ENCODE results near the gene RHOT1.
"Not testable (repeated sequence)": the region's sequence is repeated elsewhere in the genome, so short reads cannot be mapped to it uniquely, and the experiment has no call there.

Gene RHOT1

GRCh38 chr17:32240750-32241149, 98.4 kb downstream of the RHOT1 start:
- peak; percentile 29 for DNase-seq

DNA sequence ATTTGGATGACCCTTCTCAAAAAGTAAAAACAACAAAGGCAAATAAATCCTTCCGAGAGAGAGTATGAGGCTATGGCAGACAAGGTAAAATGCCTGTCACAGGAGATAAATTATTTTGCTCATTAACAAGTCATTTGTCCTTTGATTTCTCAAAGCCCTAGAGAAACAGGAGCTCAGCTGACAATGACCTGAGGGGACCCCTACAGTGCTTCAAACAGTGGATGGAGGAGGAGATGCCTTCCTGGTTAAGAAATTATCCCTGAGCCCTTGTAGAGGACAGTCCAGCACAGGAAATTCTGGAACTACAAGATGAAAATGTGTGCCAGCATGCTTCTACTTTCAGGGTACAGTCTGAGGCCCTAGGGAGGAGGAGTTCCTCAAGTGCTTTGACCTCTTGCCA, 99.3 kb downstream of the RHOT1 start:
- no peak for DNase-seq

GRCh38 chr17:32249475-32249874, 107.2 kb downstream of the RHOT1 start:
- no peak for DNase-seq

DNA sequence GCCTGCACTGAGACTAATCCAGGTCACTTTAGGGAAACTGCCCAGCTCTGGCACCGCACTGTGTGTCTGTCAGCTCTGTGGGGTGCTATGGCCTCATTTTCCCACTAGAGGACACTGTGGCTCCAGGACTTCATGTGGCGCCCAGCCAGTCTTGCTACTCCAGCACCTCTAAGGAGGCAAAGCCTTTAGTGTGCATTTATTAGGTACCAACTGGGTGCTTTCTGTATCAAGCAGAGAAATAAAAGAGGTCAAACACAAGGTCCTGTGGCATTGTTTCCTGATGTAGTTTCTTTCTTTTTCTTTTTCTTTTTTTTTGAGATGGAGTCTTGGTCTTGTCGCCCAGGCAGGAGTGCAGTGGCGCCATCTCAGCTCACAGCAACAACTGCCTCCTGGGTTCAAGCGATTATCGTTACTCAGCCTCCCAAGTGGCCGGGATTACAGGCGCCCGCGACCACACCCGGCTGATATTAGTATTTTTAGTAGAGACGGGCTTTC, 110.9 kb downstream of the RHOT1 start:
- DNase-seq, result peak; percentile 76

- DNase-seq, result no peak
Measured at GRCh38 chr17:32256012-32256700, 113.9 kb downstream of the RHOT1 start.

GRCh38 chr17:32256701-32257019, 114.4 kb downstream of the RHOT1 start:
- no peak for DNase-seq

- DNase-seq, result no peak
Measured at GRCh38 chr17:32258383-32259140, 116.3 kb downstream of the RHOT1 start.

DNA sequence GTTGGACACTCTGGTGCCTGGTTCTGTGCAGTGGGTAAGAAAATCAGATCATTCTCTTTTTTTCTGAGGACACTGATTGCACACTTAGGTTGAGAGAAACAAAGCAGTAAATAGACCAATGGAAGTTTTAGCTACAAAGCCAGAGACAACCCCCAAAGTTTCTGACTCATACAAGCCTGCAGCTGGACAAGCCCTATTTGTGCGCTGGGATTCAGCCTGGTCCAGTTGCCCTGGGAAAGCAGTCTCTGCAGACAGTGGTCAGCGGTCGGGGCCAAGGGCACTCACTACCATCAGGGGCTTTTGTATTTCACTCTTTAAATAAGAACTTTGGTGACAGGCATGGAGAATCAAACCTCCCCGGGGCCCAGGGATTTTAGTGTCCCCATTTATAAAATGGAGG, 117.3 kb downstream of the RHOT1 start:
- peak; percentile 48 for DNase-seq

DNA sequence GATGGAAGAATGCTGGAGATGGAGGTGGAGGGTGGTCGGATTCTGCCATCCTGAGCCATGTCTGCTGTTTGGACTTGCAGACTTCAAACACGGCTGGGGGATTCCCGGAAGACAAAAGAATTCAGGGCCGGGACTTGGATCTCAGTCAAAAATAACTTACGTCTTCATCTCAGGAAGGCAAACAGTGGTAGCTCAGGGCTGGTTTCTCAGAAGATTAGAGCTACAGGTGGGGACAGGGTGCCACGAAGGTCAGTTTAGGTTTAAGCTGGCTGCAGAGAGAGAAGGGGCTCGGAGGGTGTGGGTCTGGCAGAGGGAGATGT, 119.1 kb downstream of the RHOT1 start:
- DNase-seq, result peak; percentile 33

GRCh38 chr17:32261936-32262510, 119.7 kb downstream of the RHOT1 start:
- no peak for DNase-seq

- not testable (repeated sequence) for DNase-seq
Measured at GRCh38 chr17:32263515-32263914, 121.2 kb downstream of the RHOT1 start.

- peak; percentile 18 for DNase-seq
Measured at GRCh38 chr17:32264140-32264799, 122.0 kb downstream of the RHOT1 start.

DNA sequence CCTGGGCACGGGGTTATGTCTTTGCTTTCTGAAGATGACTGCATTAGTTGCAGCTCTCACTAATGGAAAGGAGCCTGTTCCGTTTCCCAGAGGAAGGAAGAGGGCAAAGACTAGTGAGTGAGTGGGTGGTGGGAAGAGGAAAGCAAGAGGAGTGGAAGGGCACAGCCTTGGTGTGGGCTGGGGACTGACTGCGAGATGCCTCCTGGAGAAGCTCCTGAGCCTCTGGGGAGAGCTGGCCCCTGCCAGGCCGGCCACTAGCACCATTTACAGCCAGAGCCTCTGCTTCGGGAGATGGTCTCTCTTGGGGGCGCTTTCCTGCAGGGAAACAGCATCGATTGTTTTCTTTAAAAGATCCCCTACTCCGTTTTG, 122.5 kb downstream of the RHOT1 start:
- no peak for DNase-seq

GRCh38 chr17:32265192-32265923, 123.1 kb downstream of the RHOT1 start, which contains the start of gene RHBDL3:
RHBDL3 (plus strand) TSS chr17:32265832; CDS start chr17:32266190, 358 bp downstream.
- DNase-seq, result peak; percentile 24

DNA sequence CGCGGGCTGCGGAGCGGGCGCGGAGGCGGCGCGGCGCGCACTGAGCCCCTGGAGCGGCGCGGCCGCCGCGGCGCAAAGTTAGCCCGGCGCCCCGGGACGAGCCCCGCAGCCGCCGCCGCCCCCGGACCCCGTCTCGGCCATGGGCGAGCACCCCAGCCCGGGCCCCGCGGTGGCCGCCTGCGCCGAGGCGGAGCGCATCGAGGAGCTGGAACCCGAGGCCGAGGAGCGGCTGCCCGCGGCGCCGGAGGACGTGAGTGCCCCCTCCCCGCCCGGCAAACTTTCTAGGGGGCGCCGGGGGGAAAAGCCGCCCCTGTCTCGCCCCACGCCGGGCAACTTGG, 123.7 kb downstream of the RHOT1 start:
- no peak for DNase-seq

GRCh38 chr17:32266389-32267301, 124.3 kb downstream of the RHOT1 start:
- no peak for DNase-seq

GRCh38 chr17:32267690-32268205, 125.4 kb downstream of the RHOT1 start:
- peak; percentile 50 for DNase-seq

DNA sequence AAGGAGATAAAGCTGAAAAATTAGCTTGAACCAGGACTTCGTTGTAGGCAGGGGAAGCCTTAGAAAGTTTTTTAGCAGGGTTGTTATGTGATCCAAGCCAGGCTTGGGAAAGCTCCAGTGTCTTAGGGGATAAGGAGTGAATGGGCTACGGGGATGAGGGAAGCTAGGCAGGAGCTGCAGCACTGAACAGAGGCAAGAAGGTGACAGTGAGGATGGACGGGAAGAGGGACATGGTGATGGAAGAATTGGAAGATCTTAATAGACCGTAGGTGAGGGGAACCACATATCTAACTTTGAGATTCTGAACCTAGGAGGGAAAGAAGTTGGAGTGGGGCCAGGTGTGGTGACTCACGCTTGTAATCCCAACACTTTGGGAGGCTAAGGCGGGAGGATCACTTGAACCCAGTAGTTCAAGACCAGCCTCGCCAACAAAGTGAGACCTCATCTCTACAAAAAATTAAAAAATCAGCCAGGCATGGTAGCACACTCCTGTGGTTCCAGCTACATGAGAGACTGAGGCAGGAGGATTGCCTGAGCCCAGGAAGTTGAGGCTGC, 126.5 kb downstream of the RHOT1 start:
- DNase-seq, result no peak

- DNase-seq, result no peak
Measured at GRCh38 chr17:32269377-32269776, 127.1 kb downstream of the RHOT1 start.

DNA sequence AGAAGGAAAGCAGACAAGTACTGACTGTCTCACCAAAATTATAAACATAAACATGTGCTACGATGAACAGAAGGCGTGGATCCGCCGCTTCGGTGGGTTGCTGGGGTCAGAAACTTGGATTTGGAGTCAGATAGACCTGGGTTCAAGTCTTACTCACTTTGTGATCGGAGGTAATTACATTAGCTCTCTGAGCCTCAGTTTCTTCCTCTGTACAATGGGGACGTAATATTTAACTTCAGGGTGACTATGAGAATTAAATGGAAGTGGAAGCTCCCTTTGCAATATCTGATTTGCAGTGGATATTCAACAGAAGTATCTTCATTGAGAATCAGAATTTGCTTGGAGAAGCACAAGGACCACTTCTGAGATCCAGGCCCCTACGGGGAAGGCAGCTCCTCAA, 129.5 kb downstream of the RHOT1 start:
- DNase-seq, result no peak

- no peak for DNase-seq
Measured at GRCh38 chr17:32274101-32274500, 131.8 kb downstream of the RHOT1 start.

Data from EL (cell line).